DMS53 treated with DMSO at 0.1 percent for 48 hours (cell line): ENCODE data around the gene GPANK1.
A peak's percentile ranks its signal among the peaks of the same experiment; 100 is the strongest.

Experiments used
- DNase-seq: peaks from one replicate; lab custom pipeline; 2025; ENCODE audit not compliant: unreplicated experiment; lab: John Stamatoyannopoulos, UW

GPANK1 gene

DNA sequence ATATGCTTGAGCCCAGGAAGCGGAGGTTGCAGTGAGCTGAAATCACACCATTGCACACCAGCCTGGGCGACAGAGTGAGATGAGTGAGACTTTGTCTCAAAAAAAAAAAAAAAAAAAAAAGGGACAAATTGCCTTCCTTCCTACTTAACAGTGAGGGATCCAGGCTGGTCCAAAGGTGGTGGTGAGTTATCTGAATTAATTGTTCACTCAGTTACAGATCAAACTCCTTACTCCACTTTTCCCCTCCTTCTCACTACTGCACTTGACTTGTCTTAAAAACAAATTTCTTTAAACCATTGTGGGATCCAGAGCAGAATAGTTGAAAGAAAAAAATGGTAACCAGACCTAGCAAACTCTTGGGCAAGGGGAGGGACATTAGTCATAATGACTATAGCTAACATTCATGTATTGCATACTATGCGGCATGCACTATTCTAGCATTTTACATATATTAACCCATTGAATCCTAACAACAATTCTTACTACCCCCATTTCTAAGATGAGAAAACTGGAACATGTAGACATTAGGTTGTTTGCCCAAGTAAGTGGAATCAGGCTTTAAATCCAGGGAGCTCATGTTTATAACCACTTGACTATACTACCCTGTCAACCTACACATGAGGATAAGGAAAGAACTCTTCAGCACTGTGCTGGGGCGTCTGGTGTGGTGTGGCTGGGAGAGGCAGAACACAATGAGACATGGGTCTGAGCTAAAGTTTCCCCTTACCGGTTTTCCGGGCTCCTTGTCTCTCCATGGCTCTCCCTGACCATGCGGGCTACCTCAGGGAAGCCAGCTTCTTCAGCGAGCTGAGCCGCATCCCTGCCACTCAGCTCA, 1.5 kb downstream of the GPANK1 start:
- DNase-seq = no peak

DNA sequence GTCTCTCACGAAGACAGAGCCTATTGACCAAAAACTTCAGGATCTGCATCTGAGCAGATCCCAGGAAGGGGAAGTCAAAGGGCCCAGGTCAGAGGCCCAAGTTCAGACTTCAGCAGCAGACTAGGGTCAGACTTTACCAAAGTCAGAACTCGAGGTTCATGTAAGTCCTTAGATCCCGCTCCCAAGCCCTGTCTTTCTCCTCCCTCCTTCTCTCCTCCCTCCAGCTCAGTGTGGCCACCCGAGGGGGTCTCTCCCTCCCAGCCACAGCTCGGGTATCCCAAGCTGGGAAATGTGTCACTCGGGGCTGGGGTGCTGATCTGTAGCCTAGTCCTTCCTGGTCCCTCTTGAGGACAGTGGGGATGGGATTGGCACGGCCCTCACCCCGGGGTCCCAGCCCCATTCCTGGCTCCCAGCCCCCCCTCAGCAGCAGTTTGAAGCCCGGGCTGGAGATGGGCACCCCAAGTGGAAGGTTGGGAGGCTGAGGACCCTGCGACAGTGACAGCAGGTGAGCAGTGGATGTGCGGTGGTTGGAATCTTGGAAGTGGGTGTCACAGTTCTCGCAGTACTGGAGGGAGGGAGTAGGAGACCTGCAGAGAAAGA, 2.6 kb downstream of the GPANK1 start:
- no peak for DNase-seq

DNA sequence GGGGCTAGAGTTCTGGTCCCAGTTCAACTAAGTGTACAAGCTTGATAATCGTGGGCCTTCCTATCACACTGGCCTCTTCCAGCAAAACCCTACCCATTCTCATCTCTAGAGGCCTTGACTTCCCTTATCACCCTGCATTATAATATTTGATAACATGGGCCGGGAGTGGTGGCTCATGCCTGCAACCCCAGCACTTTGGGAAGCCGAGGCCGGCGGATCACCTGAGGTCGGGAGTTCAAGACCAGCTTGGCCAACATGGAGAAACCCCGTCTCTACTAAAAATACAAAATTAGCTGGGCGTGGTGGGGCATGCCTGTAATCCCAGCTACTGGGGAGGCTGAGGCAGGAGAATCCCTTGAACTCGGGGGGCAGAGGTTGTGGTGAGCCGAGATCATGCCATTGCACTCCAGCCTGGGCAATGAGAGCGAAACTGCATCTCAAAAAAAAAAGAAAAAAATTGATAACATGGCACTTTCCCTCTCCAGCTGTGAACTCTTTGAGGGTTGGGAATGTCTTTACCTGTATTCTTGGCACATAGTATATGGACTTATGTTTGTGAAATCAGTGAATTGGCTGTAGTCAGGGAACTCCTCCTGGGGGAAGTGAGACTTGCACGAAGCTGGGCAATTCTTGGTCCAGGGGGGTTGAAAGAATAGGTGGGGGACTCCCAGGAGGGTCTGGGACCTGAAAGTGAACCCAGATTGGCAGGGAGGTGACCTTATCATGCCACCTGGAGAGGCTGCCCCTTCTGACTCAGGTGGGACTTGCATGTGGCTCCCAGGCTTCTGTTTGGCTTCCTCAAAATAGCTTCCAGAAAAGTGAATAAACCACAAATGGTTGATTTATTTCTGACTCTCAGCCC, 3.3 kb downstream of the GPANK1 start:
- no peak for DNase-seq

DNA sequence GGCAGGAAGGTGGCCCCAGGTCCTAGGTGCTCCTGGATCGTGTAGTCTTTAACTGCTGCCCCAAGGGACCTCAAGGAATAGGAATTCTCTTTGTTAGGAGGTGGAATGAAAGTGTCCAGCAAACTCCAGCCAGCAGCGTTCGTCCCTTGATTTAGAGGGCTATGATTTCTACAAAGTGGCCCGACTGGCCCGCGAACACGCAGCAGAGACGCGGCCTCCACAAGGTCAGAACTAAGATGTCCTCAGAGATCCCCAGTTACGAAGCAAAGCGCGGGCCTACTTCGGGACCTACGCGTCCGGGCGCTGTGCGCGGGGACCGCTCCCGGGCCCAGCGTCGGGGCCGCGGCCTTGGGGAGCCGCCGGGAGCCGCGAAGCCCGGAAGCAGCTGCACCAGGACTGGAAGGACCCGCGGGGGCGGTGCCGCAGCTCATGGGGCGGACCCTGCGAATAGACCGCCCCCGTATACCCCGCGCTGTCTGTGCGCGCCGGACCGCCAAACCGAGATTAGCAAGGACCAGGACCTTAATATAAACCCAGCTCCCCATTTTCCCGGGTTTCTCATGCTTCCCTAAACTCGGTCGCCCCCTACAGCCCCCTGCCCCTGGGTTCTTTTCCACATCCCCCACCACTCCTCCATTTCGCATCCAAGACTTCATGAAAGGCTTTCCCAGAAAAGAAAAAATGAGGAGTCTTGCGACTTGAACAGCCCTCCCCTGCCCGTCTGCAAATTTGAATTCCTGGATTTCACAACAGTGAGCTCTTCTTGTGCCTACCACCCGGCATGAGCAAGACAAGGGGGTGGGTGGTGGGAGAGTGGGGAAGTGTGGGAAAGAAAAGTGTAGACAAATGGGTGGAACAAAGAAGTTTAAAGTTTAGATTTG, 4.2 kb downstream of the GPANK1 start, which contains the start of gene C6orf47:
Gene C6orf47 (minus strand): TSS at position 398 of the 881 bp plus-strand sequence. CDS start 831 bp downstream, outside the sequence.
- peak; percentile 73 for DNase-seq

DNA sequence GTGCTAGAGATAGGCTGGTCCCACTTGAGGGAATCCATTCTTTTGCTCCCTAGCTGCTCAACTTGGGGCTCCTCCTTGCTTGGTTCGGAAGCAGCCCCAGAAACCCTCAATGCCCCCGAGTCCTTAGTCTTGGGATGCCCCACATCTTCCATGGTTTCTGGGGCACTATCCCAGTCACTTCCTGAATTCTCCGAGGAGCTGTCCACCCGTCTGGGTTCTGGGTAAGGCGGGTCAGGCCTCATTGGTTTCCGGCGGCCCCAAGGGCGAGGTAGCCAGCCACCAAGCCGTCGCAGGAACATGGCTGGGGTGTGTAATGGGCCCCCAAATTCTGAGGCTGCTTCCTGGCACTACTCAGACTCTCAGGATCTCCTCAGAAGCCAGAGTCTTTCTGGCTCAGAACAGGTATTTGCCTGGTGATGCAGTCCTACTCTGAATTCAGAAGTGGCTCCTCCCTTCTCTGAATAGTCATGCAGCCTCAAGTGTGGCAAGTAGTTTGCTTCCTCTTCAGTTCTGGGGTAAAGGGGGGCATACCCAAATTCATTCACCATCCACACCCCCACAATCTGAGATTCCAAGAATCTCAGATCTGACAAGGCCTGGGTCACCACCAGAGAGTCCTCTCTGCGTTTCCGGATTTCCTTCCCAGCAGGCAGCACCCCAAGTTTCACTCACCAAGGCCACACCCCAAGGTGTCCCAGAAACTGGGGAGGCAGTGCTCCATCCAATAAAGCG, 5.0 kb downstream of the GPANK1 start:
- DNase-seq = no peak

DNA sequence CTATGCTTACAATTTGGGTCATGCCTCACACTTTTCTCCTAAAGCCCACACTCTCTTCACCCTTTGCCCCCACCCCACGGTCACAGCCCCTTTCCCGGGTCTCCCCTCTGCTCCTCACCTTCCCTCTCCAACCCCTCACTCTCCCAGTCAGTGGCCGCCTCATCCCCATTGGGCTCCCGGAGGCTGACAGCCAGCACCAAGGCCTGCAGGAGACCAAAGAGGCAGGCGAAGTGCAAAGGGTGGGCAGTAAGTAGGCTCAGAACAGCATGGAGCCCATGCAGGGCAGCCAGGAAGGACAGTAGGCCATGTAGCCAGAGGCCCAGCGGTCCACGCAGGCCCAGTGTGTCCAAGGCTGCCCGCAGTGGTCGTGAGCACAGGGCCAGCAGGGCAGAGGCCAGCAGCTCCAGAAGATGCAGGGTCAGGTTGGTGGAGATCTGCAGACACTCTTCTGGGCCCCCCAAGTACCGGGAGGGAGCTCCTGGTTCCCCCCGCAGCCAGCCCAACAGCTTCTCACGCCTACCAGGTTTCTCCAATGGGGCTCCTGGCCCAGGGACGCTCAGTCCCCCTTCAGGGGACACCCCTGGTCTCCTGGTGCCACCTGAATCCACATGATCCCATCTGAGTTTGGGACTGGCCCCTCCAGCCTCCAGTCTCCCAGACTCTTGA, 5.7 kb downstream of the GPANK1 start:
- DNase-seq = no peak

DNA sequence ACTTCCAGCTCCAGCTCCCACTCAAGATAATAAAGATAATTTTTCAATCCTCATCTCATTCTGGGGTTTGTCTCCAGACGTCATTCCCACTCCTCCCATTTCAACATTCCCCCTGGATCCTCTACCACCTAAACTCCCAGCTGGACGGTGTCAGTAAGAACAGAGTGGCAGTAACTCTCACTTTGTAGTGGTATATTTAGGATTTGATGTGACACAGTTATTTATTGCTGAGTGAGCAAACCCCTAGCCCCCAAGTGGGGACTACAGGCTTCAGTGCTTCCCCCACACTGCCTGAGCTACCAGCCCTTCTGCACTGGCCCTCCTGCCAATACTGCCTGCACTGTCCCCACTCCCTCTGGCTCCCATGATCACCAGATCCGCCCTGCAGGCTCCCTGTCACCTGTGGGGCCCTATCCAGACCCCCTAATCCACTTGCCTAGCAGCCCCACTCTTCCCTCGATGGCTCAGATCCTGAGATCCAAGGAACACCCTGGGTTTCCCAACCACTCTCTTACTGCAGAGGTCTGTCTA, 6.6 kb downstream of the GPANK1 start:
- no peak for DNase-seq

DNA sequence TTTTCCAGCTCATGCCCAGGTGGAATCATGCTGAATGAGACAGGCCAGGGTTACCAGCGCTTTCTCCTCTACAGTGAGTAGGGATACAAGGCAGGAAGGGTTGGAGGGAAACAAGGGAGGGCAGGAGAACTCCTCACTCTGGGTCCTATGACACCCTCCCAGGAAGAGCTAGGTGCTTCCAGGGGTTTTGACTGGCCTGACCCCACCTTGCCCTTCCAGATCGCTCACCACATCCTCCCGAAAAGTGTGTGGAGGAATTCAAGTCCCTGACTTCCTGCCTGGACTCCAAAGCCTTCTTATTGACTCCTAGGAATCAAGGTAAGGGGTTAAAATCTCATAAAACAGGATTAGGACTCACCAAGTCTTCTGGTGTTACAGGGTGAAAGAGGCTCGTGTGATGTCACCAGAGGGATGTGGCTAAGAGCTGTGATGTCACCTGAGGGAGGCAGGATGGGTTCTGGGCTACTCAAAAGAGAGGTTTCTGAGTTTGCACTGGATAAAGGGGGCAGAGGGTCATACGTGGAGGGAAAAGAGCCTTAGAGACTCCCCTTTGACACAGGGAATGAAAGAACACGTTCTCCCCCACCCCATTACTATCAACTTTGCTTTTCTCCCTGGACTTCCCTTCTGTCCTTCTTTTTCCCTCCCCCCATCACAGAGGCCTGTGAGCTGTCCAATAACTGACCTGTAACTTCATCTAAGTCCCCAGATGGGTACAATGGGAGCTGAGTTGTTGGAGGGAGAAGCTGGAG, 7.2 kb downstream of the GPANK1 start:
- DNase-seq = no peak

DNA sequence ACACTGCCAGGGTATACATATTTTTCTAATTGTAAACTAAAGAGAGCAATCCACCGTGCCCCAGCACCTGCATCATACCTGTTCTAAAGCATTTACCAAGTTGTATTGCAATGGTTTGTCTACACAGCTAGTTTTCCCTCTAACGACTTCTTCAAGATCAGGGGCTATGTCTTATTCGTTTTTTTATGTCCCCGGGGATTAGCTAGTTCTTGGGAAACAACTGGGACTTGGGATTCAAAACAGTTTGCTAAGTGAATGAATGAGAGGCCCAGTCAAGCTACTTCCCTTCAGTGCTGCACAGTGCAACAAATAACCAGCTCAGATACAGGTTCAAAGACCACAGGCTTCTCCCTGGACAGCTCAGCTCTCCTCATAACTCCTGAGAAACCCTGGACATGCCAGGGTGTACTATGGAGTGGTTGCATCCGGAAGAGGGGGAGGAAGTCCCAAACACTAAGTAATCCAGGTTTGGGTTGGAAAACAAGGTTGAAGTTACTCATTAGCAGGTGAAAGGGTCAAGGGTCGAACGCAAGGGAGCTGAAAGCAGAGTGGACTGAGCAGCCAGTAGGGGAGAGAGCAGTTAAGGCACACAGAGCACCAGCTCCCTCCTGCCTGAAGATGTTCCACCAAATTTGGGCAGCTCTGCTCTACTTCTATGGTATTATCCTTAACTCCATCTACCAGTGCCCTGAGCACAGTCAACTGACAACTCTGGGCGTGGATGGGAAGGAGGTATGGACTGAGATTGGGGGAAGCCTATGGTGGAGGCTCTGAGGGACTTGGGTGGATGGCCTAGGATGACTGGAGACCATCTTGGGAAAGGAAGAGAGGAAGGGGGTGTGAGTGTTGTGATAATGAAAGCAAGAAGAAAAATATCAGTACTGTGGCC, 9.2 kb downstream of the GPANK1 start, which contains the start of gene APOM:
Gene APOM (plus strand): TSS at position 546 of the 889 bp plus-strand sequence. CDS start 73 bp downstream, at position 619.
- no peak for DNase-seq

DNA sequence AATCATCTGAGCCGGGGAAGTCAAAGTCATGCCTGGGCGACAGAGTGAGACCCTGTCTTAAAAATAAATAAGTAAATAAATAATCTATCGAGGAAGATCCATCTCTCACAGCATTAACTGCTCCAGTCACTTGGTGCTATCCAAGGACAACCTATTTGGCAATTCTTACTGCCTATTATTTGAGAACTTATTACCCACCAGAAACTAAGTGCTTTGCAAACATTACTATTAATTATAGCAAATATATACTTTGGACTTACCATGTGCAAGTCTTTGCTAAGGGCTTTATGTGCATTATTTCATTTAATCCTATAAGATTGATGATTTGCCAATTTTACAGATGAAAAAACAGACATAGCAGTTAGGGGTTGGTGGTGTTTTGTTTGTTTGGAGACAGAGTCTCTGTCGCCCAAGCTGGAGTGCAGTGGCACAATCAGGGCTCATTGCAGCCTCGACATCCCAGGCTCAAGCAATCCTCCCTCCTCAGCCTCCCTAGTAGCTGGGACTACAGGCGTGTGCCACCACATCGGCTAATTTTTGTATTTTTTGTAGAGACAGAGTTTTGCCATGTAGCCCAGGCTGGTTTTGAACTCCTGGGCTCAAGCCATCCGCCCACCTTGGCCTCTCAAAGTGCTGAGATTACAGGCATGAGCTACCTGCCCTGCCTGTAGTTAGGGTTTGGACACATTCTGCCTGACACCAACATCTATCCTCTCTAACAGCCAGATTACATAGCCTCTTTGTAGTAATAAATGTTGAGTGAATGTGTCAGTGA, 10.0 kb downstream of the GPANK1 start:
- no peak for DNase-seq

DNA sequence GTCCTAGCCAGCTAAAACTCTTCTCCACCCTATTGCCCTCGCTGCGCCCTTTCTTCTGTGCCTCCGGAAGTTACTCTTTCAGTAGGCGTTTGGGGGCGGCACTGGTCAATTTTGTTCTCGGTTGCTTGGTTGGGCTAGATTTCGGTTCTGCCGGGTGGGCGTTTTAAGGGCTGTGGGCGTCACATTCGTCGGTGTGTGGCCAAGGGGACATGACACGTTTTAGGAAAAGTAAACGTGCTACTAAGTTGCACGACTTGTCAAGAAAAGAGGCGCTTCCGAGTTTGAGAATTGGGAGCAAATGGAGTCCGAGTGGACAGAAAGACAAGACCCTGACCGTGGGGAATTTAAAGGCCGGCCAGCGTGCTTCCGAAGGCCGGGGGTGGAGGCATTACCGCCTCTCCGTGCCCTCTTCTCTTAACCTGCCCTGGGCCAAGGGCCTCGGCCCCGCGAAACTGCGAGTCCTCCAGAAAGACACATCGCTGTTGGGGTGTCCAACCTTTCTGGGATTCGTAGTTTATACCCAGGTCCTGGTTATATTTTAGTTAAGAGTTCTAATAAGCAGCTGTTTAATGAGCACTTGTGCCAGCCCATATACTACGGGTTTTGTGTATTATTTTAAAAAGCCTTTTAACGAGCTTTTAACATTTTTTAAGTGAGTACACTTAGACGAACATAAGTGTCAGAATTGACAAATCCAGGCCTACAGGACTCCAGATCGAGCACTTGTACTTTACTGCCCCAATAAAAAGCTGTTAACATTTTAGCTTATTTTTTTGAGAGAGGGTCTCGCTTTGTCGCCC, 11.7 kb downstream of the GPANK1 start:
- no peak for DNase-seq

DNA sequence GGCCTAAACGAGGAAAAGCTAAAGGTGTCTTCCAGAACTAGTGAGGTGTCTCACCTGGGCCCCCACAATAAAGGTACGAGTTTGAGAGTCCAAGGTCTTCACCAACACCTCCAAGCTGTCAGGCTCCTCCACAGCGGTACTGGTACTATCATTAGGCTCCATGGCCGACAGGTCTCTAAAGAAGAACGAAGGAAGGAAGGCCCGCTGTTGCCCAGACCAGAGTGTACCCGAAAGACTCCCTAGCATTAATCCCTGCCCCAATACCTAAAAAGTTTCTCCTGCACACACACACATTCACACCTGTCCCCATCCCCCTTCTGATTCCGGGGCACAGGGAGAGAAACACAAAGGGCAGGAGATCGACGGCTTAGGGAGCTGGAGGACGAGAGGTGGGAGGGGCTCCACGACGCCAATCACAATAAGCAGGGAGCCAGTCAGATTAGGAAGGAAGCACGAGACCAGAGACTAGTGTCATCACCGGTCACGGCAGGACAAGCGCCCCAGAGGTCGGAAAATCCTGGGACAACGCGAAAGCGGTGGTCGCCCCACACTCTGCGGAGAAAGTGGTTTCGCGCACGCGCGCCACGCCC, 13.1 kb downstream of the GPANK1 start:
- DNase-seq = peak; percentile 79

DNA sequence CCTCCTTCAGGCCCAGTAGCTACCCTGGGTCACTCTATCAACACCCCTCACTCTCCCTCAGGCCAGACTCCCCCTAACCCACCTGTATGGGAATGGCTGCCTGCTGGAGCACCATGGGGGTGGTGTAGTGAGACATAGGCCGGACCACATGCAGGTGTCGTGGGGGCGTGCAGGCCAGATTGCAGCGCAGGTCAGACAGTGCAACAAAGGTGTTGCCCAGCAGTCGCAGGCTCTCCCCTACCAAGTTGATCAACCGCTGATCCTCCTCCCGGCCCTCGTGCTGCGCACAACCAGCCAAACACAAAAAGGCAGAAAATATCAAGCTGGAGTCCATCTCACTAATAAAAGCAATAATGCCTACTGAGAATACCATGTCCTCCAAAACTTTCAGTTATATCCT, 19.5 kb downstream of the GPANK1 start:
- DNase-seq = no peak

DNA sequence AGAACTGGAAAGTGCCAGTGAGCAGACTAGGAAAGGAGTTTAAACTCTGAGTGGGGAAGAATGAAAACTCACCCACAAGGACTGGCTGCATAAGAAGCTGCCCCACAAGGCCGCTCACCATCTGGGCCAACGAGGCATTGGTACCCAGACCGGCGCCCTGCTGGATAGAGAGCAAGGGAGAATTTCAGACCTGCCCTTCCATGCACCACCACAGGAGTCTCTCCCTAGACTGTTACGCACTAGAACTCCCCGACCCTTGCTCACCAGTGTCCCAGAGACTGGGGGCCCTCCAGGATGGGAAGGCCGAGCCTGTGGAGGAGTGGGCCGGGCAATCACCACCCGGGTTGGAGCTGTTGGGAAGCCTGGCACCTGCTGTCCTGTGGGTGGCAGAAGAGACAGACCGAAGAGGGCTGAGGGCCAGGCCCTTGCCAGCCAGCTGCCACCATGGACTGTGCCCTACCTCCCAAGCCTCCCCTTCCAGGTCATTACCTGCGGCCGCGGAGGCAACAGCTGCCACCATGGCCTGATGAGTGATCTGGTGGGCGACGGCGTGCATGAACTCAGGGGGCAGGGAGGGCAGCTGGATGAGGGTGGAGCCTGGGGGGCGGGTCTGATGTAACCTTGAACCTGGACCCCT, 20.9 kb downstream of the GPANK1 start:
- DNase-seq = no peak
